ENCODE data around the gene EML6.

- TF ChIP-seq GATA3 (IDR thresholded peaks at IDR 0.05; ENCODE audit: low read depth, low read length), result no peak
- TF ChIP-seq GATA2 (IDR thresholded peaks at IDR 0.05; ENCODE audit: low read depth, low read length), result no peak
Observed at GRCh38 chr2:54879032-54879431, 155.6 kb downstream of the EML6 start.

Measured in SH-SY5Y (cell line).